GM13976 (cell line): Measurements from ENCODE around the gene TFAP2A.

Experiments
- DNase-seq: peaks from one replicate; pipeline ENCODE4 v3.0.0; 2012; ENCODE audit warnings: low spot score
- in situ Hi-C: fragments of 300-500 bp; cut with MboI; formaldehyde crosslinking; loops from one replicate; pipeline ENCODE4 v1.12.0; 2022; ENCODE audit warnings: low sequenced_read_pairs, mixed read lengths, inconsistent platforms; ENCODE audit not compliant: unreplicated experiment
- TF ChIP-seq, protein P1 (sequence below): IDR thresholded peaks from 2 replicates; pipeline ENCODE4 v1.5.1; 2012; ENCODE audit warnings: borderline replicate concordance, mild to moderate bottlenecking; ENCODE audit not compliant: insufficient read depth; ENCODE audit errors: extremely low read depth, missing control alignments, control extremely low read depth

Gene TFAP2A

DNA sequence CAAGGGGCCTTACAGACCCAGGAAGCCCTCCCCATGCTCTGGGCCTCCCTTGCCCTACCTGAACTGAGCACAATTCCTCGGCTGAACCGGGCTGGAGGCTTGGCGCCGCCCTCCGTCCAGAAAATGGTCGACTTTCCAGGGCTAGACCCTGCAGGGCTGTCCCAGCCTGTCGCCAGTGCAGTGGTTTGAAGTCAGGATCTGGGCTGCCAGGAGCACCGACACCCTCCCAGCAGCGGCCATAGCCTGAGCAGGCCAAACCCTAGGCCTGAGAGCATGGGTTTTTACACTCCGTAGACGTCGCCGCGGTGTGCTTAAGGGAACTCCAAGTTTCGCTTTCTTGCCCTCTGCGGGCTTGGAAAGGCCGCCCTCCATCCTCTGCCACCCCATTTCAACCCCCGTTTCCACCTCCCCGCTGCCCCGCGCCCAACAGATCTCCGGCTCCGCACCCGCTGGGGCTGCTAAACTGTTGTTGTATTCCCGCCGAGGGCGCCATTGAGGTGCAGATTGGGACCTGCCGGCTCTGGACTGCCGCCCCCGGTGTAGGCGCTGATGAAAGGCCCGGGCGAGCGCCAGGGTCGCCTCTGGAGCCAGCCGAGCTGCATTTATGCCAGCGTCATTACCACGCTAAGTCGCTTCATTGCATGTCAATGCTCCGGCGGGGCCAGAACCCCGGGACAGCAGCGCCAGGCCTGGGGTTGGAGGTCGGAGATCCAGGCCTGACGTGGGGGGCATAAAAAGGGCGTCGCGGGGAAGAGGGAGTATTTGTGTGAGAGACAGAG is 2.2 kb upstream of the TFAP2A start:
- in situ Hi-C loops = loop anchor here (25.0 kb wide), 1 partner anchor 880 kb away; no protein-coding TSS in a partner anchor
- DNase-seq = no peak

DNA sequence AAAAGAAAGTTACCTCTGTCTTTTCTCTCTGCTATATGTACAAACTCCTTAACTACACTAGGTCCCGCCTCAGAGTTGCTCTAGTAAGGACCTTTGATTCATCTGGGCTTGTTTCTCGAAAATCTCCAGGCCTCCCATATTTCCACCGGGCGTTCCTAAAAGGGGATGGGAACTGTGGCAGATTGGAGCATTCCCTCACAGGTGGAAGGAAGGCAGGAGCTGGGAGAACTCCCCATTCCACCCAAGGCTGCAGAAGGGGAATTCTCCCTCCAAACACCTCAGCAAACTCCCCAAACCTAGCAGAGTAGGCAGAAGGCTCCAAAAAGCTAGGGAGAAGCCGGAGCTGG is 1.6 kb upstream of the TFAP2A start:
- no peak for DNase-seq
- in situ Hi-C loops = loop anchor here (25.0 kb wide), 1 partner anchor 879 kb away; no protein-coding TSS in a partner anchor
- TF ChIP-seq, protein P1, sequence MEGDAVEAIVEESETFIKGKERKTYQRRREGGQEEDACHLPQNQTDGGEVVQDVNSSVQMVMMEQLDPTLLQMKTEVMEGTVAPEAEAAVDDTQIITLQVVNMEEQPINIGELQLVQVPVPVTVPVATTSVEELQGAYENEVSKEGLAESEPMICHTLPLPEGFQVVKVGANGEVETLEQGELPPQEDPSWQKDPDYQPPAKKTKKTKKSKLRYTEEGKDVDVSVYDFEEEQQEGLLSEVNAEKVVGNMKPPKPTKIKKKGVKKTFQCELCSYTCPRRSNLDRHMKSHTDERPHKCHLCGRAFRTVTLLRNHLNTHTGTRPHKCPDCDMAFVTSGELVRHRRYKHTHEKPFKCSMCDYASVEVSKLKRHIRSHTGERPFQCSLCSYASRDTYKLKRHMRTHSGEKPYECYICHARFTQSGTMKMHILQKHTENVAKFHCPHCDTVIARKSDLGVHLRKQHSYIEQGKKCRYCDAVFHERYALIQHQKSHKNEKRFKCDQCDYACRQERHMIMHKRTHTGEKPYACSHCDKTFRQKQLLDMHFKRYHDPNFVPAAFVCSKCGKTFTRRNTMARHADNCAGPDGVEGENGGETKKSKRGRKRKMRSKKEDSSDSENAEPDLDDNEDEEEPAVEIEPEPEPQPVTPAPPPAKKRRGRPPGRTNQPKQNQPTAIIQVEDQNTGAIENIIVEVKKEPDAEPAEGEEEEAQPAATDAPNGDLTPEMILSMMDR = no peak

More for the DNA sequence above, 2.2 kb upstream of the TFAP2A start:
- TF ChIP-seq, protein P1 = no peak

DNA sequence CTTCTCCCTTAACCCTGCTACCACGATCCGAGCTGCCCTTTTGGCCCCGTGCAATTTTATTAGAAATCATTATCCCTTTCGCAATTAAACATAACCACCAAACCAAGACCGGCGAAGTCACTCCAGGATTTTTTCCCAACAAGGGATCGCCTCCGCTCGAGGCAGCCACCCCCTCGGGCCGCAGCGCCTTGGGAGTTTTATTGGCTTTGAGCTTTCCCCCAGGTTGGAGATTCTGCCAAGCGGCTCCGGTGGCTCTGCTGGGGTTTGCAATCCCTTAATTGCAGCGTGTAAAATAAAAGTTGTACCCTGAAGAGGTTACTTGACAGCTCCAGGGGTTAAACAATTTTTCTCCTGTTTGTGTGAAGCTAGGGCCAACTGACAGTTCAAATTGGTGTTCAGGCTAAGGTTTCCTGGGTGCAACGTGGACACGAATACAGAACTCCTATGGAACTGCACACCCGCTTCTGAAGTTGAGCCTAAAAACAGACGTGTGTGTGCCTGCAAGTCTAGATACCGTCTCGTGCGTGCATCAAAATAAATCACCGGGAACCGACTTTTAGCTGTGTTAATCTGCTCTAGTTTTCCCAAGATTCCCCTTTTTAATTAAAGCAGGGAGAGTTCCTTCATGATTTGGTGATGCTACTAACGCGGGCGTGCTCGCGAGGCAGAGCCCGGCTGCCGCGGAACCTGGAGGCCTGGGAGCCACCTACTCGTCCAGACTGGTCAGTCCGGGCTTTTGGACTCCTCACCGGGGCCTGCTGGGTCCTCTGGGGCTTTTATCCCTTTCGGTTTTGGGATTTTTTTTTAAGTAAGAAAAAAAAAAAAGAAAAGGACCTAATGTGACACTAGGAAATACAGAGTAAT is 975 bp upstream of the TFAP2A start:
- no peak for DNase-seq
- TF ChIP-seq, protein P1 = no peak
- in situ Hi-C loops = loop anchor here (25.0 kb wide), 1 partner anchor 879 kb away; no protein-coding TSS in a partner anchor

DNA sequence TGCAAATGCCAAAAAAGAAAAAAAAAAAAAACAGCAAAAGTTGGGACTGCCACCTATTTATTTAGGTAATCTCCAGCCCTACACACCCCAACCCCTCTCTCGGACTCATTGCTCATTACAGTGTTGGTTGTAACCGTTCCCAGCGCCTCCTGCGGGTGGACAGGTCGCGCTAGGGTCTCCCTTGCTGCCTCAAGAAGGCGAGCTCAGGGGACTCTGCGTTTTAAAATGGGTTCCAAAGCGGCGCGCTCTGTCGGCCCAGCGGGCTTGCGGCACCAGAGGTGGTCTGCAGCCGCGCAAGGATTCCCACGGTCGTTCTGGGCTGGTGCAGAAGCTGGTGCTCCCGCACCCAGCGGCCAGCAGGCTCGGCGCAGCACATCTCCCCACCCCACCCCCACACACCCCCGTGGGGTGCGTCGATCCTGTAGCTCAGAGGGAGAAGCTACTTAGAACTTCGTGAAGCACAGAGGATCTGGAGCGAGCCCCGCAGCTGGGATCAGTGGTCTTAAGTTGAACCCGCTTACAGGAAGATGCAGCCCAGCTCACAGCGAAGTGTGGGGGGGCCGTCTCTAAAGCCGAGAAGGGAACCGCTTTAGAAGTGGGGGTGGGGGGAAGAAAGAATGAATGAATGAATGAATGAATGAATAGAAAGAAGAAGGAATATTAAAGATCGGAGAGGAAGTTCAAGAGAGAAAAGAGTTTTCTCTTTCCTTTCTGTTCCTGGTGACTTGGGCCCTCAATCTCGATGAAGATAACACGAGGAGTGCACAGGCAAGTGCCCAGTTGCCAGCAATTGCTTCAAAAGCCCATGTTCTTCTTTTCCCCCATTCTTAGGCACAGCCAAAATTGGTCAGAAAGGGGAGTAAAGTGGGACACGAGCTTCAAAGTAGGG is 780 bp downstream of the TFAP2A start:
- DNase-seq = no peak
- in situ Hi-C loops = loop anchor here (25.0 kb wide), 1 partner anchor 877 kb away; no protein-coding TSS in a partner anchor
- TF ChIP-seq, protein P1 = no peak

DNA sequence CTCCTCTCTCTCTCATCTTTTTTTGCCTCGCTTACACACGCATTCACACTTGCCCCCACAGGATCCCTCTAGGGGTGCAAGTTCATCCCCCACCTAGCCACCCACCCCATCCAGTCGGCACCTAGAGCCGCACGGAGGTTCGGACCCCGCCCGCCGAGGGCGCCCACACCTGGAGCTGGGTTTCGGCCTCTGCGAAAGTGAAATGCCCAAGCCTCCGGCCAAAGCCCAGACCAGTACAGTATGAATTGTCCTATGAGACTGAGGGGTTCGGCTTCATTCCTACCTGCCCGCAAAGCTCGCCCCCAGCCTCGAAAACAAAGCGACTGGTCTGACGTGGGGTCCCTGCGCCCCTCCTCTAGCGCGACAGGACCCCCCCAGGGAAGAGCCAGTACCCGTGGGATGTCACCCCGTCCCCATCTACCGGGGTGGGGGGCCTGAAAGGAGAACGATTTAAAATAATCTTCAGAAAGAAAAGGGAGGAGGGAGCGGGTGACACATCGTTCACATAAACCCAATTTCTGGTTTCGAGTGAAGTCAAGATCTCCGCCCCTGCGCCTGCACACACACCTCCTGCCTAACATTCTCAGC is 1.5 kb downstream of the TFAP2A start:
- TF ChIP-seq, protein P1 = no peak
- DNase-seq = no peak
- in situ Hi-C loops = loop anchor here (25.0 kb wide), 1 partner anchor 876 kb away; no protein-coding TSS in a partner anchor
